Erythroblast (primary cell): Measurements from ENCODE around the gene CXCL9.
"Not testable (repeated sequence)": the region's sequence is repeated elsewhere in the genome, so short reads cannot be mapped to it uniquely, and the experiment has no call there.

Experiments
- DNase-seq, 2 experiments: peaks; one replicate each; lab custom pipeline; 2025; lab: John Stamatoyannopoulos, UW
- GATA1 ChIP-seq: IDR thresholded peaks from 2 replicates; pipeline ENCODE4 v1.6.1; 2011; ENCODE audit warnings: low read depth, mild to moderate bottlenecking, control low read depth, low read length, moderate library complexity
- POLR2A ChIP-seq: IDR thresholded peaks from 2 replicates; pipeline ENCODE4 v1.6.1; 2011; ENCODE audit warnings: mild to moderate bottlenecking, low read length

The CXCL9 gene

GRCh38 chr4:76007089-76007862, at the start of gene CXCL9:
Gene CXCL9 (minus strand): TSS chr4:76007509. CDS start chr4:76007449, 60 bp downstream.
- DNase-seq: no peak
- TF ChIP-seq POLR2A: no peak
- TF ChIP-seq GATA1: no peak

- TF ChIP-seq POLR2A (no peak), GATA1 (no peak)
- DNase-seq: no peak
Measured at GRCh38 chr4:76055421-76055820, 48.1 kb upstream of the CXCL9 start.

GRCh38 chr4:76055016-76055415, 47.7 kb upstream of the CXCL9 start:
- DNase-seq: no peak

DNA sequence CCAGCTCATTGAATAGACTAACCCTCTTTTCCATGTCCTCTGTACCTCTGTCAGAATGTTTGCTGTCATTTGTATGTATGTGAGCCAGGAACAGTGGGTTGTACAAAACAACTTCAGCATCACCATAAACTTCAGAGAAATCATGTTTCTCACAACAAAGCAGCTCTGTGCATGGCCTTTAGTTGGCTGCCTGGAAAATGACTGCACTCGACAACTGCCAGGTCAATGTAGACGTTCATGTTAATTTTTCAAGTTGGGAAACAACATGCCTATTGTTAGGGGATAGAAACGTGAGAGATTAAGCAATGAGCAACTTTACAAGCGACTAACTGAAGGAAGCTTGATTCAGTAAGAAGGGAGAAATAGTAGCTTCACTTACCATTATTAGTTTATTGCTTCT, 46.4 kb upstream of the CXCL9 start:
- DNase-seq: no peak
- TF ChIP-seq POLR2A: no peak
- TF ChIP-seq GATA1: no peak

More at GRCh38 chr4:76055016-76055415, 47.7 kb upstream of the CXCL9 start:
- no peak for TF ChIP-seq GATA1
- TF ChIP-seq POLR2A: no peak

DNA sequence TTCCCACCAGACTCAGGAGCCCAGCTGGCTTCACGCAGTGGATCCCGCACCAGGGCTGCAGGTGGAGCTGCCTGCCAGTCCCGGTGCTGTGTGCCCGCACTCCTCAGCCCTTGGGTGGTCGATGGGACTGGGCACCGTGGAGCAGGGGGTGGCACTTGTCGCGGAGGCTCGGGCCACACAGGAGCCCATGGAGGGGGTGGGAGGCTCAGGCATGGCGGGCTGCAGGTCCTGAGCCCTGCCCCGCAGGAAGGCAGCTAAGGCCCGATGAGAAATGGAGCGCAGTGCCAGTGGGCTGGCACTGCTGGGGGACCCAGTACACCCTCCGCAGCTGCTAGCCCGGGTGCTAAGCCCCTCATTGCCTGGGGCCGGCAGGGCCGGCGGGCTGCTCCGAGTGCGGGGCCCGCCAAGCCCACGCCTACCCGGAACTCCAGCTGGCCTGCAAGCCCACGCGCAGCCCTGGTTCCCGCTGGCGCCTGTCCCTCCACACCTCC, 43.3 kb upstream of the CXCL9 start:
- not testable (repeated sequence) for DNase-seq

DNA sequence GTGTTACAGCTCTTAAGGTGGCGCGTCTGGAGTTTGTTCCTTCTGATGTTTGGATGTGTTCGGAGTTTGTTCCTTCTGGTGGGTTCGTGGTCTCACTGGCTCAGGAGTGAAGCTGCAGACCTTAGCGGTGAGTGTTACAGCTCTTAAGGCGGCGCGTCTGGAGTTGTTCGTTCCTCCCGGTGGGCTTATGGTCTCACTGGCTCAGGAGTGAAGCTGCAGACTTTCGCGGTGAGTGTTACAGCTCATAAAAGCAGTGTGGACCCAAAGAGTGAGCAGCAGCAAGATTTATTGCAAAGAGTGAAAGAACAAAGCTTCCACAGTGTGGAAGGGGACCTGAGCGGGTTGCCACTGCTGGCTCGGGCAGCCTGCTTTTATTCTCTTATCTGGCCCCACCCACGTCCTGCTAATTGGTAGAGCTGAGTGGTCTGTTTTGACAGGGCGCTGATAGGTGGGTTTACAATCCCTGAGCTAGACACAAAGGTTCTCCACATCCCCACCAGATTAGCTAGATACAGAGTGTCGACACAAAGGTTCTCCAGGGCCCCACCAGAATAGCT, 42.6 kb upstream of the CXCL9 start:
- not testable (repeated sequence) for DNase-seq

GRCh38 chr4:76044686-76045085, 37.4 kb upstream of the CXCL9 start:
- not testable (repeated sequence) for DNase-seq

GRCh38 chr4:76043306-76043705, 36.0 kb upstream of the CXCL9 start:
- DNase-seq: not testable (repeated sequence)

DNA sequence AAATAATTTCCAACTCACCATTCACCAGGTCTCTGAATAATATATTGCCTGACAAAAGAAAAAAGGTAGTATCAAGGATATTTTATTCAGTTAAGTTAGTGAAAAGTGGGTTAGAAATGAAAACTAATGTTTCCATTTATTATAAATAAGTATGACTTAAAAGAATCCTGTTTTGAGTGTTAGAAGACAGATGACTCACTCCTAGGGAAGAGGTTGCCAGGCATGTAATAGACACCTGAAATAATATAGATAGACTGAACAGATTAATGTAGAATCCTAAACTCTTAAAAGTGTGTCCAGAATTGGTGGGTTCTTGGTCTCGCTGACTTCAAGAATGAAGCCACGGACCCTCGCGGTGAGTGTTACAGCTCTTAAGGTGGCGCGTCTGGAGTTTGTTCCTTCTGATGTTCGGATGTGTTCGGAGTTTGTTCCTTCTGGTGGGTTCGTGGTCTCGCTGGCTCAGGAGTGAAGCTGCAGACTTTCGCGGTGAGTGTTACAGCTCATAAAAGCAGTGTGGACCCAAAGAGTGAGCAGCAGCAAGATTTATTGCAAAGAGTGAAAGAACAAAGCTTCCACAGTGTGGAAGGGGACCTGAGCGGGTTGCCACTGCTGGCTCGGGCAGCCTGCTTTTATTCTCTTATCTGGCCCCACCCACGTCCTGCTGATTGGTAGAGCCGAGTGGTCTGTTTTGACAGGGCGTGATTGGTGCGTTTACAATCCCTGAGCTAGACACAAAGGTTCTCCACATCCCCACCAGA, 35.1 kb upstream of the CXCL9 start:
- DNase-seq: not testable (repeated sequence)

- no peak for DNase-seq
Measured at GRCh38 chr4:76036855-76037254, 29.5 kb upstream of the CXCL9 start.

DNA sequence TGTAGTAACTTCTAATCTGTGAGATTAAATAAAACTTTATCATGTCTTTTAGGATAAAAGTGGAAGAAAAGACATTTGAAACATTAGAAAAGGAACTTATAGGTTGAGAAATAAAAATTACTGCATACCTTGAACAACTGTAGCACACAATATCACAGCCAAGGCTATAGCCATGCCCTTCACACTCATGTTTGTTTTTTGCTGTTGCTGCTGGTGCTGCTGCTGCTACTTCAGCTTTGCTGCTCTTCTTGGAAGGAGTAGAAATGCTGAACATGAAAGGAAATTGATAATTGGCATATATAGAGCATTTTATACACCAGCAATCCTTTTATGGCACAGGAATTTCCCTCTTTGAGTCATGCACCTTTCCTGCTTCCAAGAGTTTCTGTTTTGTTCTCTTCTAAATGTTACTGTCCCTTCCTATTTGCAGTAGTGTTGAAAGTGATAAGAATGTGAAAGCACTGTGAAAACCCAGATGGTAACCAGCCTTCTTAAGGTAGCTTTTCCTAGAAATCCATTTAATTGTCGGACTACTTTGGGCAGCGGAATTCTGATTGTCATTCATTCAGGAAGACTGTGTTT, 28.6 kb upstream of the CXCL9 start, which contains the start of gene CXCL11:
Gene CXCL11, minus strand, starts transcription at position 272 of the 582 bp plus-strand sequence. Its CDS starts 83 bp downstream, at position 189.
- TF ChIP-seq GATA1: no peak
- TF ChIP-seq POLR2A: no peak
- DNase-seq: no peak

More at GRCh38 chr4:76036855-76037254, 29.5 kb upstream of the CXCL9 start:
- no peak for TF ChIP-seq GATA1
- no peak for TF ChIP-seq POLR2A

DNA sequence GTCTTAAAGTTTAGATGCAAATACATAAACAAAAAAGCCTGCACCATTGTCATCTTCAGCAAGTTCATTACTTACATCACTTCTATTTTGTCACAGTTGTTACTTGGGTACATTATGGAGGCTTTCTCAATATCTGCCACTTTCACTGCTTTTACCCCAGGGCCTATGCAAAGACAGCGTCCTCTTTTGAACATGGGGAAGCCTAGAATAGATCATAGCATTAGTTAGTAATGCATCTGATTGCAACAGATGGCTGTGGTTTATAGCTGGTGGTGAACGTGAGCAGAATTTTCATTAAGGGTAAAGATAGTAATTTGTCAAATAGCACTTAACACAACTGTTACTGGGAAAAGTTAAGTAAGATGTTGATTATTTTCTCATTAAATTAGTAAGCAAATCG, 27.8 kb upstream of the CXCL9 start:
- DNase-seq: no peak
- TF ChIP-seq GATA1: no peak
- no peak for TF ChIP-seq POLR2A

- no peak for TF ChIP-seq POLR2A
- TF ChIP-seq GATA1: no peak
- DNase-seq: no peak
Measured at GRCh38 chr4:76029300-76029699, 22.0 kb upstream of the CXCL9 start.

GRCh38 chr4:76028350-76028765, 21.0 kb upstream of the CXCL9 start:
- no peak for DNase-seq
- TF ChIP-seq GATA1 (no peak), POLR2A (no peak)

- DNase-seq: no peak
Measured at GRCh38 chr4:76024065-76024464, 16.8 kb upstream of the CXCL9 start.

More at GRCh38 chr4:76024065-76024464, 16.8 kb upstream of the CXCL9 start:
- TF ChIP-seq GATA1: no peak
- no peak for TF ChIP-seq POLR2A
